ENCODE measurements around the gene TEAD1. TPM values are rescaled to one million over a fixed set of nuclear protein-coding genes. Genes with fewer than 3 reads are reported as not detected.
A peak's percentile ranks its signal among the peaks of the same experiment; 100 is the strongest.

TEAD1 gene
- total and polyA plus RNA-seq, 4 donors: 9.1 to 38.4 (median 10.7) TPM

GRCh38 chr11:12901272-12901671 lies 227.1 kb downstream of the TEAD1 start:
- no peak overlapping the region for H3K4me3 ChIP-seq (ENCODE audit: low read depth in 1 of 3, low read length in 3 of 3)
- TF ChIP-seq EGR1 (IDR thresholded peaks at IDR 0.05; ENCODE audit: low read depth in 2 of 2): no peak
- TF ChIP-seq SP1 (IDR thresholded peaks at IDR 0.05): no peak
- TF ChIP-seq ATF3 (IDR thresholded peaks at IDR 0.05): no peak
- no peak for TF ChIP-seq CTCF (IDR thresholded peaks at IDR 0.05; ENCODE audit: low read depth, low read length, missing input control)
- TF ChIP-seq TAF1 (conservative IDR thresholded peaks at IDR 0.05): no peak
- no peak for TF ChIP-seq ZBTB33 (IDR thresholded peaks at IDR 0.05)
- peak overlapping the region; percentile 21 to 35 for H3K27ac ChIP-seq (ENCODE audit: low read depth in 1 of 2, low read length in 2 of 2)
- H3K4me1 ChIP-seq (ENCODE audit: control insufficient read depth in 4 of 4, insufficient read depth in 4 of 4, low read length in 3 of 4): peaks cover 0 to 3% (median 0%) of the 10 kb centered on the region in 4 donors
- H3K9me3 ChIP-seq (ENCODE audit: control insufficient read depth in 4 of 4, low read length in 3 of 4): no peaks in the 10 kb centered on the region
- peaks cover 4 to 19% (median 8%) of the 10 kb centered on the region in 4 donors for H3K36me3 ChIP-seq (ENCODE audit: control insufficient read depth in 4 of 4, insufficient read depth in 3 of 4, low read depth in 1 of 4, low read length in 3 of 4)
- H3K9ac ChIP-seq (ENCODE audit: low read depth in 1 of 2, low read length in 2 of 2): no peak overlapping the region
- DNase-seq (ENCODE audit: low spot score): no peak
- 89% methylated on average over 1 of the region's 1 CpG for WGBS
- no peaks in the 10 kb centered on the region for H3K27me3 ChIP-seq (ENCODE audit: control insufficient read depth in 4 of 4, insufficient read depth in 4 of 4, low read length in 3 of 4)

- no peak for DNase-seq (ENCODE audit: low spot score)
Observed at GRCh38 chr11:12901874-12902481, 227.8 kb downstream of the TEAD1 start.

More at GRCh38 chr11:12901874-12902481, 227.8 kb downstream of the TEAD1 start:
- H3K9me3 ChIP-seq (ENCODE audit: control insufficient read depth in 4 of 4, low read length in 3 of 4): no peaks in the 10 kb centered on the region
- WGBS: 91% methylated on average over 7 of the region's 7 CpGs
- no peaks in the 10 kb centered on the region for H3K27me3 ChIP-seq (ENCODE audit: control insufficient read depth in 4 of 4, insufficient read depth in 4 of 4, low read length in 3 of 4)
- no peak for TF ChIP-seq ZBTB33 (IDR thresholded peaks at IDR 0.05)
- no peak for TF ChIP-seq FOXA1 (IDR thresholded peaks at IDR 0.05)
- TF ChIP-seq YY1 (IDR thresholded peaks at IDR 0.05): no peak
- TF ChIP-seq ATF3 (IDR thresholded peaks at IDR 0.05): no peak
- TF ChIP-seq HNF4A (conservative IDR thresholded peaks at IDR 0.05): no peak
- TF ChIP-seq MAX (IDR thresholded peaks at IDR 0.05): no peak
- TF ChIP-seq REST (IDR thresholded peaks at IDR 0.05): no peak
- TF ChIP-seq SP1 (IDR thresholded peaks at IDR 0.05): no peak
- no peak for TF ChIP-seq NR2F2 (IDR thresholded peaks at IDR 0.05)
- TF ChIP-seq GABPA (IDR thresholded peaks at IDR 0.05 in 1 of 2, conservative IDR thresholded peaks at IDR 0.05 in 1 of 2): no peak
- no peak for TF ChIP-seq RXRA (IDR thresholded peaks at IDR 0.05)
- no peak for TF ChIP-seq FOXA2 (IDR thresholded peaks at IDR 0.05)
- TF ChIP-seq HNF4G (IDR thresholded peaks at IDR 0.05): no peak
- no peak for TF ChIP-seq CTCF (IDR thresholded peaks at IDR 0.05; ENCODE audit: low read depth, low read length, missing input control)
- no peak for TF ChIP-seq EGR1 (IDR thresholded peaks at IDR 0.05; ENCODE audit: low read depth in 2 of 2)
- no peak overlapping the region for H3K9ac ChIP-seq (ENCODE audit: low read depth in 1 of 2, low read length in 2 of 2)
- H3K27ac ChIP-seq (ENCODE audit: low read depth in 1 of 2, low read length in 2 of 2): no peak overlapping the region
- H3K4me1 ChIP-seq (ENCODE audit: control insufficient read depth in 4 of 4, insufficient read depth in 4 of 4, low read length in 3 of 4): peaks cover 0 to 3% (median 0%) of the 10 kb centered on the region in 4 donors
- H3K36me3 ChIP-seq (ENCODE audit: control insufficient read depth in 4 of 4, insufficient read depth in 3 of 4, low read depth in 1 of 4, low read length in 3 of 4): peaks cover 4 to 17% (median 9%) of the 10 kb centered on the region in 4 donors
- H3K4me3 ChIP-seq (ENCODE audit: low read depth in 1 of 3, low read length in 3 of 3): no peak overlapping the region

Data from liver (tissue), 9 donors.